ENCODE measurements around the gene ACHE. TPM values are rescaled to one million over a fixed set of nuclear protein-coding genes. Genes with fewer than 3 reads are reported as not detected.

ACHE gene
- total RNA-seq, 1 experiment from 2014 or later = not detected

- no peak overlapping the region for H3K4me3 ChIP-seq
- H3K27me3 ChIP-seq = no peaks in the 10 kb centered on the region
- no peak for DNase-seq
- H3K36me3 ChIP-seq = no peaks in the 10 kb centered on the region
- H3K9me3 ChIP-seq = no peaks in the 10 kb centered on the region
Observed at GRCh38 chr7:100902638-100903037, 7.0 kb upstream of the ACHE start.

GRCh38 chr7:100901921-100902332 is 6.2 kb upstream of the ACHE start:
- no peak for DNase-seq
- Histone ChIP-seq H3K36me3 (no peaks in the 10 kb centered on the region), H3K27me3 (no peaks in the 10 kb centered on the region), H3K9me3 (no peaks in the 10 kb centered on the region), H3K4me3 (no peak overlapping the region)

DNA sequence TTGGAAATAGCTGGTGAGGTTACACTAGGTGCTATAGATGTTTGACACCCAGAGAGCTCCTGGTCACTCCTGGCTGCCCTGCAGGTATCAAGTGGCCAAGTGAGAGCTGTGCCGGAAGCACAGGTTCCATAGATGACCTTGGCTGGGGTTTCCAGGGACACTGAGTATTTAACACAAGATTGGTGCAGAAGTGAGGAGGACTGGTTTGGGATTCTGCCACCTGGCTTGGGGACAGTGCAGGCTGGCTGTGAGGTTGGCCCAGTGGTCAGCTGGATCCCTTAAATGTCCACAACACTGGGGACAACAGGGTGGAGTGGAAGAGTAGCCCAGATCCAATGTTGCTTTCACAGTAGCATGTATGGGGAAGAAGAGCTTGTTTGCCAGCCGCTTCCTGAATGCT is 5.3 kb upstream of the ACHE start:
- H3K4me3 ChIP-seq = no peak overlapping the region

GRCh38 chr7:100899432-100899831 is 3.7 kb upstream of the ACHE start:
- H3K4me3 ChIP-seq = no peak overlapping the region
- H3K27me3 ChIP-seq = peaks cover 15% of the 10 kb centered on the region
- H3K36me3 ChIP-seq = no peaks in the 10 kb centered on the region
- DNase-seq = no peak
- H3K9me3 ChIP-seq = no peaks in the 10 kb centered on the region

More for the DNA sequence above, 5.3 kb upstream of the ACHE start:
- Histone ChIP-seq H3K36me3 (no peaks in the 10 kb centered on the region), H3K9me3 (no peaks in the 10 kb centered on the region), H3K27me3 (peaks cover 7% of the 10 kb centered on the region)
- DNase-seq = no peak

DNA sequence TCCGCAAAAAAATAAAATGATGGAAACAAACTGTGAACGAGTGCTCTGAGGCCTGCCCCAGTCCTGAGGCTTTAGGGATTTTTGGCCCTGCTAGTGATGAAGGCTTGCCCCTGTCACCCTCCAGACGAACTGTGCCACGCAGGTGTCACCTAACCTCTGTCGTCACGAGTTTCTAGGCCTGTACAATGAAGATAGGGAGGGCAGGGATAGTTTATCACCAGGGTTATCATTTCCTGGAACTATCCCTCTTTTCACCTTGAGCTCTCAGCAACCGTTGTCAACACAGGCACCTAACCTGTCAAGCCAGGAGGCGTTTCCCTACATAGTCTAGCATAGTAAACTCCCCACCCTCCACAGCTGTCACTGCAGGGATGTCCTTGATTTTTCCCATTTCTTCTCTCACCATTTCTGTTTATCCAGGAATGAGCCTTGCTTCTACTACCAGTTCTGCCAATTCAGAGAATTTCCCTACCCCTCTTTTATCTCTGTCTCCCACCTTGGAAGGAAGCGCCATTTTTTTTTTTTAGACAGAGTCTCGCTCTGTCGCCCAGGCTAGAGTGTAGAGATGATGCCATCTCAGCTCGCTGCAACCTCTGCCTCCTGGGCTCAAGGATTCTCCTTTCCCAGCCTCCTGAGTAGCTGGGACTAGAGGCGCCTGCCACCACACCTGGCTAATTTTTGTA is 2.2 kb upstream of the ACHE start:
- no peak overlapping the region for H3K4me3 ChIP-seq
- no peaks in the 10 kb centered on the region for H3K36me3 ChIP-seq
- DNase-seq = no peak
- no peaks in the 10 kb centered on the region for H3K9me3 ChIP-seq
- H3K27me3 ChIP-seq = peaks cover 15% of the 10 kb centered on the region

- Histone ChIP-seq H3K36me3 (no peaks in the 10 kb centered on the region), H3K4me3 (no peak overlapping the region), H3K9me3 (no peaks in the 10 kb centered on the region), H3K27me3 (peaks cover 15% of the 10 kb centered on the region)
- DNase-seq = no peak
Observed at GRCh38 chr7:100896732-100897608, 1.3 kb upstream of the ACHE start.

- Histone ChIP-seq H3K27me3 (peaks cover 15% of the 10 kb centered on the region), H3K4me3 (no peak overlapping the region), H3K36me3 (no peaks in the 10 kb centered on the region), H3K9me3 (no peaks in the 10 kb centered on the region)
- no peak for DNase-seq
Observed at GRCh38 chr7:100895956-100896731, 456 bp upstream of the ACHE start.

DNA sequence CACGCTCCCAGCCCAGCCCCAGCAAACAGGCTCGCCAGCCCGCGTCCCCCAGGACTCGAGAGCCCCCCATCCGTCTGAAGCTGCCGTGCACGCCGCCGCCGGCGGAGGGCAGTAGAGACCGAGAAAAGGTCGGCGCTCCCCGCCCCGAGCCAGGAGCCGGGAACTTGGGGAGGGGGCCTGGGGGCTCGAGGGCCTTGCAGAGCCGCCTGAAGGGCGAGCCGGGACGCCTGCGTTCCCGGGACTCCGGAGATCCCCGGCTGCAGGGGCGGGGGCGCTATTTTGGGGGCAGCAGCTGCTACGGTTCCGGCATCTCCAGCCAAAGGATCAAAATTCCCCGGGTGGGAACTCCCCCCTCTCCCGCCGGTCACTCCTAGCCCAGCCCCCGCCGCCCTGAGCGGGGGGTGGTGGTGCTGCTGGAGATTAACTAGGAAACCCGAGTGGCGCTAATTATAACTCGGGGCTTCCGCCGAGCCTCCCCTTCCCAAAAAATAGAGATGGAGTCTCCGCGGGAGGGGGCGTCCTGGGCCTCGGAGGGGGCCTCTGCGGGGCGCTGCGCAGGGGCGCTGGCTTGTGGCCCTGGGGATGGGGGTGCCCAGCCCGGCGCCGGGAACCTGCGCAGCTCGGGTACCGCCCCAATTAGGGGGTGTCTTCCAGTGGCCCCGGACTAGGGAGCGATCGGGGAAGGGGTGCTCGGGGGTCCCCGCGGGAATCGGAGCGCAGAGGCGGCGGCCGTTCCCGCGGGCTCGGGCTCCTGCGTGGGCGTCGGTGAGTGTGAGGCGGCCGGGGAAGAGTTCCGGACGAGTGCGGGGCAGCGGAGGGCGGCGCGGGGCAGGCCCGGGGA is 608 bp downstream of the ACHE start:
- H3K4me3 ChIP-seq = no peak overlapping the region; the same call in 1 of the 2 replicates
- H3K27me3 ChIP-seq = peaks cover 15% of the 10 kb centered on the region
- H3K9me3 ChIP-seq = no peaks in the 10 kb centered on the region
- DNase-seq = no peak
- no peaks in the 10 kb centered on the region for H3K36me3 ChIP-seq

DNA sequence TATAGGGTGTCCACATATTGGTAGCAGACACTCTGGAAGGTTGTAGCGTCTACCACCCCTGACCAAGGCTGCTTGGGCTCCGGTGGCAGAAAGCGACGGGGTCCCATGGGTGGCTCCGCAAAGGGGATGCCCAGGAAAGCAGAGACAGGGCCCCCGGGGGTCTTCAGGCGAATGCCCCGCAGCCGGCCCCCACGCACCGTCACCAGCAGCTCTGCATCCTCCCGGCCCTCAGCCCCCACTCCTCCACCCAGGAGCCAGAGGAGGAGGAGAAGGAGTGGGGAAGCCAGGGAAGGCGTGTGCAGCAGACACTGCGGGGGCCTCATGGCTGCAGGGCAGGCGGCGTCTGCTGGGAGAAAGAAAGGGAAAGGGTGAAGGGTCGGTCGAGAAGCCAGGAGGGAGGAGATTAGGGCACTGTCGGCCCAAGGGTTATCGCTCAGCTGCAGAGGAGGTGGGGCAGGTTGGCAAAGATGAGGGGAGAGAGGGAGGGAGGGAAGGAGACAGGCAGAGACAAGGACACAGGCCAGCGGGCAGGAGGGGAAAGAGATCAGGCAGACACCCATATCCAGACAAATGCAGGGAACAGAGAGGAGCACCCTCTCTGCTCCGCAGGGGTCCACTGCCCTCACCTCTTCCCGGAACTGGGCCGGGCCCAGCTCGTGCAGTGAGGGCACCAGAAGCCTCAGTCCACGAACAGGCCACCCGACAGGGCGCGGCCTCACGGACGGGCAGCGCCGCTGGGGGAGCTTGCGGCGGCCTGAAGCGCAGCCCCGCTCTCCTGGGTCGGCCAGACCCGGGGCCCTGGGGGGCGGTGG is 1.6 kb downstream of the ACHE start:
- Histone ChIP-seq H3K4me3 (no peak overlapping the region), H3K9me3 (no peaks in the 10 kb centered on the region), H3K27me3 (peaks cover 15% of the 10 kb centered on the region), H3K36me3 (peaks cover 2% of the 10 kb centered on the region)
- no peak for DNase-seq

- Histone ChIP-seq H3K9me3 (no peaks in the 10 kb centered on the region), H3K27me3 (peaks cover 15% of the 10 kb centered on the region), H3K4me3 (no peak overlapping the region), H3K36me3 (peaks cover 9% of the 10 kb centered on the region)
- no peak for DNase-seq
Observed at GRCh38 chr7:100893318-100893895, 2.3 kb downstream of the ACHE start.

GRCh38 chr7:100892364-100893317 is 3.0 kb downstream of the ACHE start:
- Histone ChIP-seq H3K4me3 (no peak overlapping the region), H3K9me3 (no peaks in the 10 kb centered on the region), H3K36me3 (peaks cover 14% of the 10 kb centered on the region), H3K27me3 (peaks cover 15% of the 10 kb centered on the region)
- DNase-seq = no peak

DNA sequence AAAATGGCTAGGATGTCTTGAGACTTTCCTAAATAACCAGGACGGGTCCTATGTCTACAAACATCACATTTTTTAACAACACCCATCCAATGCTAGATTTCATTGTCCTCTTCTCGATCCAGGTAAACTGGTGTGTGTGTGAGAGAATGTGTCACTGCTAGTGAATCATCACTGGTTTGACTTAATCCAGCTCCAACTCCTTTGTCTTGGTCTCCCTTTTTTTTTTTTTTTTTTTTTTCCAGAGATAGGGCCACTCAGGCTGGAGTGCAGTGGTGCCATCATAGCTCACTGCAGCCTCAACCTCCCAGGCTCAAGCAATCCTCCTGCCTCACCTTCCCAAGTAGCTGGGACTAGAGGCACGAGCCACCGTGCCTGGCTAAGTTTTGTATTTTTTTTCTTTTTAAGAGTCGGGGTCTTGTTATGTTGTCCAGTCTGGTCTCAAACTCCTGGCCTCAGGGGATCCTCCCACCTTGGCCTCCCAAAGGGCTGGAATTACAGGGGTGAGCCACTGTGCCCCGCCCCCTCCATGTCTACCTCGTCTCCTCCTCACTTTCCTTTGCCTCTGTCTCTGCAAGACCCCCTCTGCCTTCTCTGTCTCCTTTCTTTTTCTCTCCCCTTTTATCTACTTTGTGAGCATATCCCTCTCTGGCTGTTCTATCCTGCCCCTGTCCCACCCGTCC is 4.0 kb downstream of the ACHE start:
- Histone ChIP-seq H3K9me3 (no peaks in the 10 kb centered on the region), H3K27me3 (peaks cover 15% of the 10 kb centered on the region), H3K4me3 (no peak overlapping the region), H3K36me3 (peaks cover 24% of the 10 kb centered on the region)
- no peak for DNase-seq

- Histone ChIP-seq H3K36me3 (peaks cover 29% of the 10 kb centered on the region), H3K4me3 (peak overlapping the region; percentile 67), H3K27me3 (peaks cover 8% of the 10 kb centered on the region), H3K9me3 (no peaks in the 10 kb centered on the region)
- DNase-seq = no peak
Observed at GRCh38 chr7:100890653-100891567, 4.8 kb downstream of the ACHE start.
